Neural crest cell (in vitro differentiated cells): ENCODE results near the gene CSRP1. TPM values are rescaled to one million over a fixed set of nuclear protein-coding genes. Genes with fewer than 3 reads are reported as not detected.
A peak's percentile ranks its signal among the peaks of the same experiment; 100 is the strongest.

ENCODE experiments used
- DNase-seq: peaks from one replicate; pipeline ENCODE4 v3.0.0; 2021; ENCODE audit warnings: low read depth, mixed read lengths, low spot score
- H3K27ac Mint-ChIP-seq: one replicate; pipeline ENCODE4 v1.8.0; 2021; ENCODE audit warnings: mild to moderate bottlenecking, mixed read lengths; ENCODE audit not compliant: unreplicated experiment
- H3K27me3 Mint-ChIP-seq: 2 replicates; pipeline ENCODE4 v1.8.0; 2021; ENCODE audit warnings: low read depth, mild to moderate bottlenecking, mixed read lengths
- H3K36me3 Mint-ChIP-seq: 2 replicates; pipeline ENCODE4 v1.8.0; 2021; ENCODE audit warnings: low read depth, mild to moderate bottlenecking, mixed read lengths
- H3K4me1 Mint-ChIP-seq: 2 replicates; pipeline ENCODE4 v1.8.0; 2021; ENCODE audit warnings: mixed read lengths
- H3K4me3 Mint-ChIP-seq: one replicate; pipeline ENCODE4 v1.8.0; 2021; ENCODE audit warnings: mild to moderate bottlenecking, mixed read lengths
- H3K9me3 Mint-ChIP-seq: 2 replicates; pipeline ENCODE4 v1.8.0; 2021; ENCODE audit warnings: mixed read lengths
- CTCF ChIP-seq: fragments of 200-600 bp; sonication (generic); conservative IDR thresholded peaks from 2 replicates; pipeline ENCODE4 v1.5.0; 2021; ENCODE audit warnings: antibody characterized with exemption, mild to moderate bottlenecking
- total RNA-seq: library from RNA; stranded (reverse); gene quantifications from 2 replicates; pipeline ENCODE4 v1.2.1, GENCODE V29; 2021

Gene CSRP1
- total RNA-seq, 1 donor from 2014 or later, result 1.5 TPM

GRCh38 chr1:201535919-201536245 lies 29.0 kb upstream of the CSRP1 start:
- no peaks in the 10 kb centered on the region for H3K36me3 Mint-ChIP-seq
- H3K9me3 Mint-ChIP-seq, result no peaks in the 10 kb centered on the region
- H3K4me3 Mint-ChIP-seq, result peak overlapping the region; percentile 38
- peaks cover 35% of the 10 kb centered on the region for H3K4me1 Mint-ChIP-seq
- no peak for TF ChIP-seq CTCF
- peaks cover 80% of the 10 kb centered on the region for H3K27me3 Mint-ChIP-seq
- no peak for DNase-seq
- H3K27ac Mint-ChIP-seq, result no peak overlapping the region

- no peak for TF ChIP-seq CTCF
- DNase-seq, result no peak
- peaks cover 75% of the 10 kb centered on the region for H3K27me3 Mint-ChIP-seq
- no peaks in the 10 kb centered on the region for H3K9me3 Mint-ChIP-seq
- H3K4me3 Mint-ChIP-seq, result peak overlapping the region; percentile 38
- no peaks in the 10 kb centered on the region for H3K36me3 Mint-ChIP-seq
- H3K27ac Mint-ChIP-seq, result no peak overlapping the region
- peaks cover 31% of the 10 kb centered on the region for H3K4me1 Mint-ChIP-seq
These were observed 28.4 kb upstream of the CSRP1 start for GRCh38 chr1:201535046-201535918.

GRCh38 chr1:201533836-201534235 lies 26.9 kb upstream of the CSRP1 start:
- Mint-ChIP-seq H3K9me3 (no peaks in the 10 kb centered on the region), H3K4me3 (no peak overlapping the region), H3K27me3 (peaks cover 64% of the 10 kb centered on the region), H3K36me3 (no peaks in the 10 kb centered on the region), H3K4me1 (peaks cover 21% of the 10 kb centered on the region), H3K27ac (no peak overlapping the region)
- no peak for DNase-seq
- no peak for TF ChIP-seq CTCF

GRCh38 chr1:201531551-201532425 lies 24.9 kb upstream of the CSRP1 start:
- Mint-ChIP-seq H3K4me1 (peaks cover 12% of the 10 kb centered on the region), H3K4me3 (no peak overlapping the region), H3K36me3 (no peaks in the 10 kb centered on the region), H3K27me3 (peaks cover 47% of the 10 kb centered on the region), H3K9me3 (no peaks in the 10 kb centered on the region), H3K27ac (no peak overlapping the region)
- no peak for TF ChIP-seq CTCF
- no peak for DNase-seq

GRCh38 chr1:201530741-201531531 lies 24.0 kb upstream of the CSRP1 start:
- Mint-ChIP-seq H3K4me3 (no peak overlapping the region), H3K36me3 (no peaks in the 10 kb centered on the region), H3K4me1 (peaks cover 12% of the 10 kb centered on the region), H3K9me3 (no peaks in the 10 kb centered on the region), H3K27ac (no peak overlapping the region), H3K27me3 (peaks cover 39% of the 10 kb centered on the region)
- peak; percentile 85 for DNase-seq
- peak; percentile 87 for TF ChIP-seq CTCF
